ENCODE data around the gene LIPE.
"Not testable (repeated sequence)": the region's sequence is repeated elsewhere in the genome, so short reads cannot be mapped to it uniquely, and the experiment has no call there.

The LIPE gene

DNA sequence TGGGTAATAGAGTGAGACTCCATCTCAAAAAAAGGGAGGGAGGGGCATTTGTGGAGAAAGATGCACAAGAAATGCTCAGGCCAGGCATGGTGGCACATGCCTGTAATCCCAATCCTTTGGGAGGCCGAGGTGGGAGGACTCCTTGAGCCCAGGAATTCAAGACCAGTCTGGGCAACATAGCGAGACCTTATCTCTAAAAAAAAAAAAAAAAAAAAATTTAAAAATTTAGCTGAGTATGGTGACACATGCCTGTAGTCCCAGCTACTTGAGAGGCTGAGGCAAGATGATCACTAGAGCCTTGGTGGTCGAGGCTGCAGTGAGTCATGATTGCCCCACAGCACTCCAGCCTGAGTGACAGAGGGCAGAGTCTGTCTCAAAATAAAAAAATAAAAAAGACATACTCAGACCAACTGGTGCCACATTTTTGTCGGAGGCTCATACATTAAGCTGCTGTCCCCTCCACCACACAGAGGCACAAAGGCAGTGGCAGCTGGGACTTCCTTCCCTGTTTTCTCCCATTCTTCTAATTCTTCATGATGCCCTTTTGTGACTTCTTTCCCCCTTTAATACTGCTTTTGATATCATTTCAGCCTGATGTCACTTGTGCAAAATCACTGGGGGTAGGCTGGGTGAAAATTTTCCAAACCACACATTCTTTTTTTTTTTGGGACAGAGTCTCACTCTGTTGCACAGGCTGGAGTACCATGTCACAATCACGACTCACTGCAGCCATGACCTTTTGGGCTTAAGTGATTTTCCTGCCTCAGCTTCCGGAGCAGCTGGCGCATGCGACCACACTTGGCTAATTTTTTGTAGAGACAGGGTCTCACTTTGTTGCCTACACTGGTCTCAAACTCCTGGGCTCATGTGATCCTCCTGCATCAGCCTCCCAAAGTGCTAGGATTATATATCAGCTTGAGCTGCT is 42.4 kb upstream of the LIPE start:
- no peak overlapping the region for H3K27ac ChIP-seq
- TF ChIP-seq, protein P1, sequence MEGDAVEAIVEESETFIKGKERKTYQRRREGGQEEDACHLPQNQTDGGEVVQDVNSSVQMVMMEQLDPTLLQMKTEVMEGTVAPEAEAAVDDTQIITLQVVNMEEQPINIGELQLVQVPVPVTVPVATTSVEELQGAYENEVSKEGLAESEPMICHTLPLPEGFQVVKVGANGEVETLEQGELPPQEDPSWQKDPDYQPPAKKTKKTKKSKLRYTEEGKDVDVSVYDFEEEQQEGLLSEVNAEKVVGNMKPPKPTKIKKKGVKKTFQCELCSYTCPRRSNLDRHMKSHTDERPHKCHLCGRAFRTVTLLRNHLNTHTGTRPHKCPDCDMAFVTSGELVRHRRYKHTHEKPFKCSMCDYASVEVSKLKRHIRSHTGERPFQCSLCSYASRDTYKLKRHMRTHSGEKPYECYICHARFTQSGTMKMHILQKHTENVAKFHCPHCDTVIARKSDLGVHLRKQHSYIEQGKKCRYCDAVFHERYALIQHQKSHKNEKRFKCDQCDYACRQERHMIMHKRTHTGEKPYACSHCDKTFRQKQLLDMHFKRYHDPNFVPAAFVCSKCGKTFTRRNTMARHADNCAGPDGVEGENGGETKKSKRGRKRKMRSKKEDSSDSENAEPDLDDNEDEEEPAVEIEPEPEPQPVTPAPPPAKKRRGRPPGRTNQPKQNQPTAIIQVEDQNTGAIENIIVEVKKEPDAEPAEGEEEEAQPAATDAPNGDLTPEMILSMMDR (IDR thresholded peaks at IDR 0.05): no peak
- no peak for TF ChIP-seq ZFX (IDR thresholded peaks at IDR 0.05; ENCODE audit: borderline replicate concordance)

DNA sequence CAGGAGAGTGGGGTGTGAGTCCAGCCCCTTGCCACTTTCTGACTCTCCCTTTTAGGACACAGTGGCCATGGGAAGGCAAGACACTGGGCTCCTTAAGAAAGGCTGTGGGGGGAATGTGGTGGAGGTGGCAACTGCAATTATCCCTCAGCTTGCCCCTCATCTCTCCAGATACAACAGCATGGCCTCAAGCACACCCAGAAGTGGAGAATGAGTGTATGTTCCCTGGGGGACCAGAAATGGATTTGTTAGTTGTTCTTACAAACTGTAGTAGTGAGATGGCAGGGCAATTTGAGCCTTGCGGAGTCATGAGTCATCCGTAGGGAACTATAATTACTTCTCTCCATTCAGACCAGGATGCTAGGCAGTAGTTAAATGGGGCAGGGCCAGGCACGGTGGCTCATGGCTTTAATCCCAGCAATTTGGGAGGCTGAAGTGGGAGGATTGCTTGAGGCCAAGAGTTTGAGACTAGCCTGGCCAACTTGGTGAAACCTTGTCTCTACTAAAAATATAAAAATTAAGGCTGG is 41.1 kb upstream of the LIPE start:
- no peak for TF ChIP-seq ZFX (IDR thresholded peaks at IDR 0.05; ENCODE audit: borderline replicate concordance)
- TF ChIP-seq, protein P1 (IDR thresholded peaks at IDR 0.05): no peak
- no peak overlapping the region for H3K27ac ChIP-seq

DNA sequence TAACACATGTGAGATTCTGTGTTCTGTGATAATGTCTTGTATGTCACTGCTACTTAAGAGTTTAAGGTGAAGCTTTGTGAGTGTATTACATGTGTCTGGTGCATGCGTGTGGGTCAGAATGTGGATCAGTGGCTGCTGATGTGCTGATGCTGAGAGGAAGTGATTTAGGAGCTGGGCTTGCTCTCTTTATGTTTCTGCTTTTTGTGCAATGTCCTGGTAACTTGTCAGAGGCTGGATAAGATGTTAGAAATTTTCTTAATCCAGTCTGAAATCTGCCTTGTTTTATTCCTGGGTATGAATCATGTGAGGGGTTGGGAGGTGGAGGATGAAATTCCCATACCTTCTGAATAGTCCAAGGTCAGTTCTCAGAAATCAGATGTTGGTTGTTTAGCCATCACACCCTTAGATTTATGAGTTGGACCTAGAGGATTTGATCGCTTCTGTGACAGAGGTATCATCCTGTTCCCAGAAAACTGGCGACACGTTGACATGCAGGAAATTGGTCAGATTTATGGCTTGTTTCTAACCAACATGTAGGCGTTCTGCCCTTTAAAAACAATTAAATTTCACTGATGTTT is 40.1 kb upstream of the LIPE start:
- no peak overlapping the region for H3K27ac ChIP-seq
- no peak for TF ChIP-seq ZFX (IDR thresholded peaks at IDR 0.05; ENCODE audit: borderline replicate concordance)
- TF ChIP-seq, protein P1 (IDR thresholded peaks at IDR 0.05): no peak

GRCh38 chr19:42466521-42467182 is 39.5 kb upstream of the LIPE start:
- no peak for TF ChIP-seq ZFX (IDR thresholded peaks at IDR 0.05; ENCODE audit: borderline replicate concordance)
- TF ChIP-seq, protein P1 (IDR thresholded peaks at IDR 0.05): no peak
- no peak overlapping the region for H3K27ac ChIP-seq

DNA sequence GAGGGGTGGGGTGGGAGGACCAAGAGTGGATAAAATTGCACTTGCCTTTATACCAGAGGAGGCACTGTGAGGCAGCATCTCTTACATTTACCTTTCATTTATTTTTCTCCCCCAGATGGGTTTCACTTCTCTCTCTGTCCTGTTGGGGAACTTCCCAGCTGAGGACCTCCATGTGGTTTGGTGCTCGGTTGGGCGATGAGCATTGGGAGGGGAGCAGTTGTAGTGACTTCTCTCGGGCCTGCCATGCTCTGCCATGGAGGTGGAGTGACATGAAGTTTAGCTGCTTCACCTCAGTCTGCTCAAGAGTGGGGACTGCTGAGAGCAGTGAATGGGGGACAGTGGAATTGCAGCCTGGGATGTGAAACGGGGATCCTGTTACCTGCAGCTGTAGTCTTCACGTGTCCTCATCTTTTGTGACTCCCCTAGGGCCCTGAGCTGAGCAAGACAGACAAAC is 38.7 kb upstream of the LIPE start:
- TF ChIP-seq, protein P1 (IDR thresholded peaks at IDR 0.05): no peak
- TF ChIP-seq ZFX (IDR thresholded peaks at IDR 0.05; ENCODE audit: borderline replicate concordance): no peak
- no peak overlapping the region for H3K27ac ChIP-seq

- TF ChIP-seq ZFX (IDR thresholded peaks at IDR 0.05; ENCODE audit: borderline replicate concordance): no peak
- TF ChIP-seq, protein P1 (IDR thresholded peaks at IDR 0.05): no peak
- H3K27ac ChIP-seq: no peak overlapping the region
Observed at GRCh38 chr19:42461700-42462324, 34.6 kb upstream of the LIPE start.

DNA sequence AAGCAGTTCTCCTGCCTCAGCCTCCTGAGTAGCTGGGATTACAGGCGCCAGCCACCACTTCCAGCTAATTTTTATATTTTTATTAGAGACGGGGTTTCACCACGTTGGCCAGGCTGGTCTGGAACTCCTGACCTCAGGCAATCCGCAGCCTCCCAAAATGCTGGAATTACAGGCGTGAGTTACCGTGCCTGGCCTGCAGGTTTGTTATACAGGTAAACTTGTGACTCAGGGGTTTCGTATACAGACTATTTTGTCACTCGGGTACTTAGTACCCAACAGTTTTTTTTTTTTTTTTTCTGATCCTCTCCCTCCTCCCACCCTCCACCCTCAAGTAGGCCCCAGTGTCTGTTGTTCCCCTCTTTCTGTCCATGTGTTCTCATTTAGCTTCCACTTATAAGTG is 34.0 kb upstream of the LIPE start:
- H3K27ac ChIP-seq: not testable (repeated sequence)
